CD1c-positive myeloid dendritic cell (primary cell): Measurements from ENCODE around the gene RXFP4.
"Not testable (repeated sequence)": the region's sequence is repeated elsewhere in the genome, so short reads cannot be mapped to it uniquely, and the experiment has no call there.

Experiments used
- DNase-seq: peaks from one replicate; pipeline ENCODE4 v3.0.0-alpha.2; 2016; ENCODE audit errors: extremely low spot score

The RXFP4 gene

GRCh38 chr1:155940993-155941844 is at the start of gene RXFP4:
TSS of gene RXFP4 (plus strand) at chr1:155941638. CDS start at chr1:155941710, 72 bp downstream.
- DNase-seq = peak; percentile 35

- DNase-seq = no peak
Measured at GRCh38 chr1:155892796-155893195, 48.6 kb upstream of the RXFP4 start.

GRCh38 chr1:155893389-155894142 is 47.9 kb upstream of the RXFP4 start:
- peak; percentile 37 for DNase-seq

GRCh38 chr1:155895617-155896016 is 45.8 kb upstream of the RXFP4 start:
- DNase-seq = not testable (repeated sequence)

GRCh38 chr1:155896476-155896875 is 45.0 kb upstream of the RXFP4 start:
- not testable (repeated sequence) for DNase-seq

- no peak for DNase-seq
Measured at GRCh38 chr1:155897746-155898145, 43.7 kb upstream of the RXFP4 start.

- no peak for DNase-seq
Measured at GRCh38 chr1:155898888-155899287, 42.5 kb upstream of the RXFP4 start.

- no peak for DNase-seq
Measured at GRCh38 chr1:155899683-155900082, 41.8 kb upstream of the RXFP4 start.

GRCh38 chr1:155900161-155900560 is 41.3 kb upstream of the RXFP4 start:
- no peak for DNase-seq

GRCh38 chr1:155904261-155904660 is 37.2 kb upstream of the RXFP4 start:
- no peak for DNase-seq

- DNase-seq = peak; percentile 86
Measured at GRCh38 chr1:155909894-155910293, 31.5 kb upstream of the RXFP4 start.

- DNase-seq = peak; percentile 18
Measured at GRCh38 chr1:155910621-155911121, 30.8 kb upstream of the RXFP4 start.

- DNase-seq = peak; percentile 95
Measured at GRCh38 chr1:155911156-155912055, 30.0 kb upstream of the RXFP4 start, which contains the start of gene RIT1. TSS of gene RIT1 (minus strand) at chr1:155911349. CDS start at chr1:155910761, 588 bp downstream.

- DNase-seq = no peak
Measured at GRCh38 chr1:155912056-155912536, 29.3 kb upstream of the RXFP4 start.

- DNase-seq = no peak
Measured at GRCh38 chr1:155913969-155914757, 27.3 kb upstream of the RXFP4 start.

- no peak for DNase-seq
Measured at GRCh38 chr1:155918660-155919059, 22.8 kb upstream of the RXFP4 start.

- no peak for DNase-seq
Measured at GRCh38 chr1:155919801-155920200, 21.6 kb upstream of the RXFP4 start.

- DNase-seq = no peak
Measured at GRCh38 chr1:155920717-155921116, 20.7 kb upstream of the RXFP4 start.

GRCh38 chr1:155925506-155925905 is 15.9 kb upstream of the RXFP4 start:
- no peak for DNase-seq

GRCh38 chr1:155929057-155929456 is 12.4 kb upstream of the RXFP4 start:
- DNase-seq = no peak
